ENCODE measurements around the gene CHCHD3. TPM values are rescaled to one million over a fixed set of nuclear protein-coding genes. Genes with fewer than 3 reads are reported as not detected.
"Not testable (repeated sequence)": the region's sequence is repeated elsewhere in the genome, so short reads cannot be mapped to it uniquely, and the experiment has no call there.

CHCHD3 gene
- total RNA-seq, 1 experiment from 2014 or later: 83.5 TPM

DNA sequence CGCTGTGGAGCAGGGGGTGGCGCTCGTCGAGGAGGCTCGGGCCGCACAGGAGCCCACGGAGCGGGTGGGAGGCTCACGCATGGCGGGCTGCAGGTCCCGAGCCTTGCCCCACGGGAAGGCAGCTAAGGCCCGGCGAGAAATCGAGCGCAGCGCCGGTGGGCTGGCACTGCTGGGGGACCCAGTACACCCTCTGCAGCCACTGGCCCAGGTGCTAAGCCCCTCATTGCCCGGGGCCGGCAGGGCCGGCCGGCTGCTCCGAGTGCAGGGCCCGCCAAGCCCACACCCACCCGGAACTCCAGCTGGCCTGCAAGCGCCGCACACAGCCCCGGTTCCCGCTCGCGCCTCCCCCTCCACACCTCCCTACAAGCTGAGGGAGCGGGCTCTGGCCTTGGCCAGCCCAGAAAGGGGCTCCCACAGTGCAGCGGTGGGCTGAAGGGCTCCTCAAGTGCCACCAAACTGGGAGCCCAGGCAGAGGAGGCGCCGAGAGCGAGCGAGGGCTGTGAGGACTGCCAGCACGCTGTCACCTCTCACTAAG lies 183.2 kb downstream of the CHCHD3 start:
- H3K9ac ChIP-seq (ENCODE audit: low read length); H3K4me1 ChIP-seq (ENCODE audit: low read length); H3K9me3 ChIP-seq (ENCODE audit: low read length); H3K9me2 ChIP-seq (replicated peaks; ENCODE audit: insufficient read depth, low read length); H3K4me2 ChIP-seq (ENCODE audit: low read depth, low read length, poor library complexity, severe bottlenecking); H4K20me1 ChIP-seq (ENCODE audit: insufficient read depth, low read depth, low read length); H3K4me3 ChIP-seq (ENCODE audit: low read length); H3K27me3 ChIP-seq (ENCODE audit: low read length); H3K36me3 ChIP-seq (ENCODE audit: insufficient read depth, low read length); H2AFZ ChIP-seq (ENCODE audit: low read length); H3K27ac ChIP-seq (ENCODE audit: low read length); DNase-seq: not testable (repeated sequence)
- peaks cover 17% of the 10 kb centered on the region for H3K79me2 ChIP-seq (ENCODE audit: low read length)

DNA sequence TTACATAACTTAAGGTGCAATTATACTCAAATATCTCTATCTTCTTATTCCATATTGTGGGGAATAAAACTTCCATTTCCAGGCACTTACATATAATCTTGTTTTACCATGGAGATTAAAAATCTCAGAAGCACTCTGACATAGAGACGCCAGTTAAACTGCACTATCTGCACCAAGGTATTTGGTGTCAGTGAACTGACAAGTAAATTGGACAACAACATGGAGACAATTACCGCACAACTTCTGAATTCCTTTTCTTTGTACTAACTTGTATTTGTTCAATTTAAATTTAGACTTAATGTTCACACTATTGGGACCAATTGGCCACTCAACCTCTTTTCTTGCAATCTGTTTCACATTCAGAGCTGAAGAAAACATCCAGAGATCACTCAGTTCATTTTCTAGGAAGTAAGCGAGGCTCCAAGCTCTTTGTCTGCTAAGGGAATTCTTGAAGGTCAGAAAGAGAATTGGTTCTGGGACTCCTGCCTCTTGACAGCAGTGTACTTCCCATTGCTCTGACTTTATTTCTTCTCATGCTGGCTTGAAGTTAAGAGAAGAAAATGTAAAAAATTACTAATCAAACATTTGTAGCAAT lies 184.7 kb downstream of the CHCHD3 start:
- DNase-seq: no peak
- Histone ChIP-seq H3K4me3 (ENCODE audit: low read length) (no peak overlapping the region), H3K36me3 (ENCODE audit: insufficient read depth, low read length) (no peaks in the 10 kb centered on the region), H3K27ac (ENCODE audit: low read length) (no peak overlapping the region), H3K9ac (ENCODE audit: low read length) (no peak overlapping the region), H3K4me2 (ENCODE audit: low read depth, low read length, poor library complexity, severe bottlenecking) (no peak overlapping the region), H3K4me1 (ENCODE audit: low read length) (no peaks in the 10 kb centered on the region), H3K27me3 (ENCODE audit: low read length) (no peaks in the 10 kb centered on the region), H4K20me1 (ENCODE audit: insufficient read depth, low read depth, low read length) (no peaks in the 10 kb centered on the region), H2AFZ (ENCODE audit: low read length) (no peak overlapping the region), H3K79me2 (ENCODE audit: low read length) (0 out of 2 replicates have a peak, but pooled peaks cover 9% of the 10 kb centered on the region), H3K9me3 (ENCODE audit: low read length) (no peaks in the 10 kb centered on the region), H3K9me2 (replicated peaks; ENCODE audit: insufficient read depth, low read length) (no peaks in the 10 kb centered on the region)

- Histone ChIP-seq H3K36me3 (ENCODE audit: insufficient read depth, low read length) (no peaks in the 10 kb centered on the region), H4K20me1 (ENCODE audit: insufficient read depth, low read depth, low read length) (no peaks in the 10 kb centered on the region), H3K9me3 (ENCODE audit: low read length) (no peaks in the 10 kb centered on the region), H3K79me2 (ENCODE audit: low read length) (peaks cover 13% of the 10 kb centered on the region), H3K4me2 (ENCODE audit: low read depth, low read length, poor library complexity, severe bottlenecking) (no peak overlapping the region), H3K4me1 (ENCODE audit: low read length) (no peaks in the 10 kb centered on the region), H3K27me3 (ENCODE audit: low read length) (no peaks in the 10 kb centered on the region), H3K9ac (ENCODE audit: low read length) (no peak overlapping the region), H3K27ac (ENCODE audit: low read length) (no peak overlapping the region), H2AFZ (ENCODE audit: low read length) (no peak overlapping the region), H3K9me2 (replicated peaks; ENCODE audit: insufficient read depth, low read length) (no peaks in the 10 kb centered on the region), H3K4me3 (ENCODE audit: low read length) (no peak overlapping the region)
- no peak for DNase-seq
These were observed 186.7 kb downstream of the CHCHD3 start for GRCh38 chr7:132895231-132895630.

GRCh38 chr7:132893560-132893959 lies 188.3 kb downstream of the CHCHD3 start:
- no peaks in the 10 kb centered on the region for H4K20me1 ChIP-seq (ENCODE audit: insufficient read depth, low read depth, low read length)
- no peaks in the 10 kb centered on the region for H3K9me3 ChIP-seq (ENCODE audit: low read length)
- no peak overlapping the region for H3K4me3 ChIP-seq (ENCODE audit: low read length)
- H3K36me3 ChIP-seq (ENCODE audit: insufficient read depth, low read length): no peaks in the 10 kb centered on the region
- peaks cover 25% of the 10 kb centered on the region for H3K79me2 ChIP-seq (ENCODE audit: low read length)
- H3K9me2 ChIP-seq (replicated peaks; ENCODE audit: insufficient read depth, low read length): no peaks in the 10 kb centered on the region
- no peak overlapping the region for H3K9ac ChIP-seq (ENCODE audit: low read length)
- H2AFZ ChIP-seq (ENCODE audit: low read length): no peak overlapping the region
- no peaks in the 10 kb centered on the region for H3K27me3 ChIP-seq (ENCODE audit: low read length)
- no peak overlapping the region for H3K27ac ChIP-seq (ENCODE audit: low read length)
- no peaks in the 10 kb centered on the region for H3K4me1 ChIP-seq (ENCODE audit: low read length)
- H3K4me2 ChIP-seq (ENCODE audit: low read depth, low read length, poor library complexity, severe bottlenecking): no peak overlapping the region
- no peak for DNase-seq

DNA sequence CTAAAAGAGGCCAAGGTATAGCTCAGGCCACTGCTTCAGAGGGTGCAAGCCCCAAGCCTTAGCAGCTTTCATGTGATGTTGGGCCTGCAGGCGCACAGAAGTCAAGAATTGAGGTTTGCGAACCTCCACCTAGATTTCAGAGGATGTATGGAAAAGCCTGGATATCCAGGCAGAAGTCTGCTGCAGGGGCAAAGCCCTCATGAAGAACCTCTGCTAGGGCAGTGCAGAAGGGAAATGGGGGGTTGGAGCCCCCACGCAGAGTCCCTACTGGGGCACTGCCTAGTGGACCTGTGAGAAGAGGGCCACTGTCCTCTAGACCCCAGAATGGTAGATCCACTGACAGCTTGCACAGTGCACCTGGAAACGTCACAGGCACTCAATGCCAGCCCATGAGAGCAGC lies 189.1 kb downstream of the CHCHD3 start:
- H3K36me3 ChIP-seq (ENCODE audit: insufficient read depth, low read length); H2AFZ ChIP-seq (ENCODE audit: low read length); DNase-seq; H3K9me2 ChIP-seq (replicated peaks; ENCODE audit: insufficient read depth, low read length); H3K27me3 ChIP-seq (ENCODE audit: low read length); H4K20me1 ChIP-seq (ENCODE audit: insufficient read depth, low read depth, low read length); H3K9me3 ChIP-seq (ENCODE audit: low read length); H3K4me3 ChIP-seq (ENCODE audit: low read length); H3K4me2 ChIP-seq (ENCODE audit: low read depth, low read length, poor library complexity, severe bottlenecking); H3K27ac ChIP-seq (ENCODE audit: low read length); H3K9ac ChIP-seq (ENCODE audit: low read length); H3K4me1 ChIP-seq (ENCODE audit: low read length): not testable (repeated sequence)
- peaks cover 27% of the 10 kb centered on the region for H3K79me2 ChIP-seq (ENCODE audit: low read length)

GRCh38 chr7:132891554-132891953 lies 190.3 kb downstream of the CHCHD3 start:
- no peaks in the 10 kb centered on the region for H3K36me3 ChIP-seq (ENCODE audit: insufficient read depth, low read length)
- H3K27me3 ChIP-seq (ENCODE audit: low read length): no peaks in the 10 kb centered on the region
- no peak overlapping the region for H3K9ac ChIP-seq (ENCODE audit: low read length)
- H3K9me3 ChIP-seq (ENCODE audit: low read length): no peaks in the 10 kb centered on the region
- DNase-seq: no peak
- H3K4me1 ChIP-seq (ENCODE audit: low read length): no peaks in the 10 kb centered on the region
- no peak overlapping the region for H2AFZ ChIP-seq (ENCODE audit: low read length)
- H3K27ac ChIP-seq (ENCODE audit: low read length): no peak overlapping the region
- H3K4me2 ChIP-seq (ENCODE audit: low read depth, low read length, poor library complexity, severe bottlenecking): no peak overlapping the region
- peaks cover 27% of the 10 kb centered on the region for H3K79me2 ChIP-seq (ENCODE audit: low read length)
- H4K20me1 ChIP-seq (ENCODE audit: insufficient read depth, low read depth, low read length): no peaks in the 10 kb centered on the region
- no peaks in the 10 kb centered on the region for H3K9me2 ChIP-seq (replicated peaks; ENCODE audit: insufficient read depth, low read length)
- no peak overlapping the region for H3K4me3 ChIP-seq (ENCODE audit: low read length)

- Histone ChIP-seq H3K9me2 (replicated peaks; ENCODE audit: insufficient read depth, low read length) (no peaks in the 10 kb centered on the region), H3K79me2 (ENCODE audit: low read length) (peaks cover 65% of the 10 kb centered on the region), H3K4me3 (ENCODE audit: low read length) (no peak overlapping the region), H3K4me2 (ENCODE audit: low read depth, low read length, poor library complexity, severe bottlenecking) (peak overlapping the region; percentile 13), H3K27me3 (ENCODE audit: low read length) (no peaks in the 10 kb centered on the region), H3K27ac (ENCODE audit: low read length) (no peak overlapping the region), H2AFZ (ENCODE audit: low read length) (no peak overlapping the region), H3K9me3 (ENCODE audit: low read length) (no peaks in the 10 kb centered on the region), H3K36me3 (ENCODE audit: insufficient read depth, low read length) (no peaks in the 10 kb centered on the region), H3K9ac (ENCODE audit: low read length) (0 out of 2 replicates have a peak overlapping the region, but pooled peaks have one; percentile 11), H3K4me1 (ENCODE audit: low read length) (peaks cover 33% of the 10 kb centered on the region), H4K20me1 (ENCODE audit: insufficient read depth, low read depth, low read length) (no peaks in the 10 kb centered on the region)
- no peak for DNase-seq
These were observed 199.0 kb downstream of the CHCHD3 start for GRCh38 chr7:132882714-132883428.

DNA sequence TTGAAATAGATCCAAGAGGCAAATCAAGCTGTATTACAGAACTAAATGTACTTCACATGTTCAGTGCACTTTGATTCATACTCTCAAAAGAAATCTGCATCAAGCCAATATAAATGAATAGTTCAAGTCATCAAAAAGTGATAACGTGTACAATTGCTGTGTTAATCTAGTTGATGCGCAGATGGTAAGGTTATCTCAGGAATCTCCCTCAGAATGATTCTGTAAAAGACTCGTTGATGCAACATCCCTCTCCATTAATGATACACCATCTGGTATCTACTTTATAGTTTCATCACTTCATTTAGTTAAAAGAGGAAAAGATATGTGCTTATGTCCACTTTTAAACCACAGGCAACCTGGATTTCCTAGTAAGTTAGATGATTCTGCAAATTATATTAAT lies 200.6 kb downstream of the CHCHD3 start:
- H4K20me1 ChIP-seq (ENCODE audit: insufficient read depth, low read depth, low read length): no peaks in the 10 kb centered on the region
- H3K4me1 ChIP-seq (ENCODE audit: low read length): peaks cover 33% of the 10 kb centered on the region
- H3K79me2 ChIP-seq (ENCODE audit: low read length): peaks cover 78% of the 10 kb centered on the region
- H3K27ac ChIP-seq (ENCODE audit: low read length): no peak overlapping the region
- H3K36me3 ChIP-seq (ENCODE audit: insufficient read depth, low read length): no peaks in the 10 kb centered on the region
- no peak overlapping the region for H3K9ac ChIP-seq (ENCODE audit: low read length)
- no peak overlapping the region for H3K4me3 ChIP-seq (ENCODE audit: low read length)
- H2AFZ ChIP-seq (ENCODE audit: low read length): no peak overlapping the region
- H3K27me3 ChIP-seq (ENCODE audit: low read length): no peaks in the 10 kb centered on the region
- H3K9me3 ChIP-seq (ENCODE audit: low read length): no peaks in the 10 kb centered on the region
- H3K4me2 ChIP-seq (ENCODE audit: low read depth, low read length, poor library complexity, severe bottlenecking): no peak overlapping the region
- DNase-seq: no peak
- no peaks in the 10 kb centered on the region for H3K9me2 ChIP-seq (replicated peaks; ENCODE audit: insufficient read depth, low read length)
